Skeletal muscle cell (primary cell): ENCODE results near the gene CDC123.

Experiments used
- DNase-seq: peaks from one replicate; pipeline ENCODE4 v3.0.0-alpha.2; 2010; ENCODE audit warnings: low read depth
- H3K4me3 ChIP-seq: 2 replicates; pipeline ENCODE4 v1.5.1; 2011; ENCODE audit warnings: low read depth, mild to moderate bottlenecking, control low read depth, low read length, moderate library complexity

The CDC123 gene

DNA sequence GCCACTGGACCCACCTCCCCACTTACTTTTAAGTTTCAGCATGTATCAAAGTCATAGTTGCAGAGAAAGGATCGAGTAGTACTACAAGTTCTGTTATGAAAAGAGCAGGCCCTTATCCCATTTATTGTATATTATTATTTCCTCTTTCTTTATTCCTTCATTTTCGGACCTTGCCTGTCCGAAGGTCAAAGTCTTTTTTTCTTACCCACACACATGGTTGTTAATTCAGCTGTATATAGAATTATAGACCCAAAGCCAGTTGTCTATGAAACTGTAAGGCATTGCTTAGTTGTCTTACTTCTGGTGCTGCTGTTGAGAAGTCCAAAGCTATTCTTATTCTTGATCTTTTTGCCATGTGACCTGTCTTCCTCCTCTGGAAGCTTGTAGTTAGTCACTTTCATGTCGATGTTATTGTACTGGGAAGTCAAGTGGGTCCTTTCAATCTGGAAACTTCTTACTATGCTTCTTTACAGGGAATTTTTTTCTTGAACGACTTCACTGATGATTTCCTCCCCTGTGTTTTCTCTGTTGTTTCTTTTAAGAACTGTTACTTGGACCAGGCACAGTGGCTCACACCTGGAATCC lies 8.6 kb upstream of the CDC123 start:
- H3K4me3 ChIP-seq, result no peak overlapping the region
- DNase-seq, result no peak

DNA sequence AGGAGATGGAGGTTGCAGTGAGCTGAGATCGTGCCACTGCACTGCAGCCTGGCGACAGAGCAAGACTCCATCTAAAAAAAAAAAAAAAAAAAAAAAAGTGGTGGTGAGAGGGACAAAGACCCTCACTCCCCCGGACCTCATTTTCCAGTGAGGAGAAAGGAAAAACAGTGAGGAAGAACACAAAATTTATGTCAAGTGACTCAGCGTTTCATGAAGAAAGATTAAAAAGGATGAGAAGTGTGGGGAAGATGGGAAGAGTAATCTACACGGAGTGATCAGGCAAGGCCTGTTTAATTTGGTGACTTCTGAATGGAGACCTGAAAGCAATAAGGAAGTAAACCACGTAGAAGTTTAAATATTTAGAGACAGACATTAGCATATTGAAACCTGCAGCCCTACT lies 7.3 kb upstream of the CDC123 start:
- no peak for DNase-seq
- H3K4me3 ChIP-seq, result no peak overlapping the region

DNA sequence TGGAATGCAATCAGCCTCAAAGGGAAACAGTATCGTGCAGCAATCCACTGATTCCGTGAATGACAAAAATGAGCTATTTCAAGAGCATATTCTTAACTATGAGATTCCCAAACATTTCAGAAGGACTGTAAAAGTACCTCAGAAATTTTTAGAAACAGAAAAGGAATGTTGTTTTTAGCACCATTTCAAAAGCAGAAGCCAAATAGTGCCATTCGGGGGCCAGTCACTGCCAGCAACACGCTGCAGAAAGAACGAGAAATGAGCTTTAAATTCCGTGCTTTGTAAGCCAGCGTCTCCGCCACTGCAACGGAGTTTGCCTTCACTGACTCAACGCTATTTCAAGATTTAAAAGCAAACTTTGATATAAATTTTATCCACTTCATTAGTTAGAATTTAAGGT lies 6.6 kb upstream of the CDC123 start:
- H3K4me3 ChIP-seq, result no peak overlapping the region
- no peak for DNase-seq

DNA sequence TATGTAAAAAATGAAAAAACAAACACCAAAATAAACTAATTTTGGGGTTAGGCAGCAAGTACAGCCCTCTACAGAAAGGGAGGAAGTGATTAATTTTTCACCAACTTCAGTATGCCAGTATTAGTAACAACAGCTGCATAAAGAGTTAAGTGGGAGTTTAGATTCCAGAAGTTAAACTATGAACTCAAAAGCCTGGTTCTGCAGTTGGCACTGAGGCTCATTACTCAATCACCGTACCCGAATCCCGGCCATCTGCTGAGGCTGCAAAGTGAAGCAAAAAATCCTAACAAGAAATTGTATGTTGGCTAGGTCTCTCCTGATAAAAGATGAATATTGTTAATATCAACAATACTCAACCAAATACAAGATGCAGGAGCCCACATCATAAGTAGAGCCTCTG lies 4.3 kb upstream of the CDC123 start:
- H3K4me3 ChIP-seq, result no peak overlapping the region
- DNase-seq, result no peak

DNA sequence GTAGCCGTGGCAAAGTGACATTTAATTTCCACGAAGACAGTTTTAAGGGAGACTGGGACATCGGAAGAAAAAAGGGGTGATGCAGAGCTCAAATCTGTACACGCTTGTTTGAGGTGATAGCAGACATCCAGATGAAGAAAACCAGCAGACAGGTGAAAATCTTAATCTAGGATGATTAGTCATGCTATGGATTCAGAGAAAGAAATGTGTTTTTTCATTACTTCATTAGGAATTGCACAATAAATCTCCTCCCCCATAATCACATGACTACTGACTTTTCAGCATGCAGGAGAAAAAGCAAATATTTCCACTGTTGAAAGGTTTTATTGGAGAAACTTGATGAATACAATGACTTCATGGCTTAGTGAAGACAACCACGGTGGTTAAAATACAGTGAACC lies 2.8 kb upstream of the CDC123 start:
- DNase-seq, result peak; percentile 39

DNA sequence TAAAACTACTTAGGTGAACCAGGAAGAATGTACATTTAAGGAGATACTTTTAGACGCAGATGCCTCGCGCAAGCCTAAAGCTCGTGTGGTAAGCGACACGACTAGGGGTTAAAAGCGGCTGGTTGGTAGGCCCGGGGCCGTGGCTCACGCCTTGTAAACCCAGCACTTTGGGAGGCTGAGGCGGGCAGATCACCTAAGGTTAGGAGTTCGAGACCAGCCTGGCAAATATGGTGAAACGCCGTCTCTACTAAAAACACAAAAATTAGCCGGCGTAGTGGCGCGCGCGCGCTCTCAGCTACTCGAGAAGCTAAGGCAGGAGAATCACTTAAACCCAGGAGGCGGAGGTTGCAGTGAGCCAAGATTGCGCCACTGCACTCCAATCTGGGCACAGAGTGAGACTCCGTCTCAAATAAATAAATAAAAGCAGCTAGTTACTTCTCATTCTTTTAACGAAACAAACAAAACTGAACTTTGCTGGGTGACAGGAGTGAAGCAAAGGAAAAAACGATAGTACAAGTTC lies 1.2 kb upstream of the CDC123 start:
- DNase-seq, result no peak
- H3K4me3 ChIP-seq, result peak overlapping the region; percentile 99

More for the DNA sequence above, 2.8 kb upstream of the CDC123 start:
- no peak overlapping the region for H3K4me3 ChIP-seq

DNA sequence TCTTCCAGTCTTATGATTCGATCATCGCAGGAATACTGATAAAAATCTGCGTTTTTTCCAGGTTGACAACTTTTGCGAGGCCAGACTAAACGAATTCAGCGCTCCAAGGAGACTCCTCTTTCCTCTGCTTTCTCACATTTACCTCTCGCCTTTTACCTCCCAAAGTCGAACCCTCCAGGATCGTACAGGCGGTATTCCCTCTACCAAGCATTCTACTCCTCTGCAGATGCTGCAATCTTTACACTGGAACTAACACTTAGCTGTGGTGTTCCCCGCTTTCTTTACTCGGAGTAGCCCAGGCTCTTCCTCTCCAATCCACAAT lies 746 bp upstream of the CDC123 start:
- peak overlapping the region; percentile 99 for H3K4me3 ChIP-seq
- DNase-seq, result no peak

DNA sequence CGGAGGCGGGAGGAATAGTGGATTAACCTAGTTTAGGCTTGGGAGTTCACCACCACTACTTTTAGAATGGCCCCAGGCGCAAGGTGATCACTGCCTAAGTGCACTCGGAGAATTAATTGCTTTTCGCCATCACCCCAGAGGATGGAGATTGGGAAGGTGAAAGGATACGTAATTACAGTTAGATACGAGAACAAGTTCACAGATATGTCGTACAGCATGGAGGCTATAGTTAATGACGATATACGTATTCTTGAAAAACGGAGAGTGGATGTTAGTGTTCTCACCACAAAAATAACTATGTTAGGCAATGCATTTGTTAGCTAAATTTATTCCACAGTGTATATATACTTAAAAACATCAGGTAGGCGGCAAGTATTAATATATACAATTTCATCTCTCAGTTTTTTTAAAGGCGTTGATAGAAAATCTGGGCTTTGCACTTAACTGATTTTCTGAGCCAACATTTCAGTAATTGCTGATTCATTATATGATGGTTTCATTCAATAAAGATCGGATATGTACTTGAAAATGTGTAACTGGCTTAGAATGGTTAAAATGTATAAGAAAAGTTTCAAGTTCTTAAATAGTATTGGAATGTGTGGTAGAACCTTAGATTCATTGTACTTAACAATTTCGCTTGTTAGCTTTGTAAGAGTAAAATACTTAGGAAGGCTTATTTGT lies 683 bp downstream of the CDC123 start:
- DNase-seq, result no peak
- peak overlapping the region; percentile 99 for H3K4me3 ChIP-seq

DNA sequence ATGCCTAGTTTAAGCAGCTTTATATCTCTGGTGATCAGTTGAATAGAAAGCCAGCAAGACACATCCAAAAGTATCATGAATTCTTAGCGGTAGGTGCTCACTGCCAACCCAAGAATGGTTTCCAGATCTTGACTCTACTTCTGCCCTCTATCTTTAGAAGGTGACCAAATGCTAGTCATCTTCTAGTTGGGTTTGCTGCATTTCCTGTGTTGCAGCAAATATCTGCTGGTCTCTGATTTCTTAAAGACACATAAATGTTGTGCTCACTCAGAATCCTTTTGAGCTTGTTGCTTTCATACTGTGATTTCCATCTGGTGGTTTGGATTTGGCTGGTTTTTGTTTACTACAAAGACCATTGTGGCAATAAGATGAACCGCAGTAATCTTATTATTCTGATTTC lies 2.2 kb downstream of the CDC123 start:
- H3K4me3 ChIP-seq, result no peak overlapping the region
- no peak for DNase-seq

DNA sequence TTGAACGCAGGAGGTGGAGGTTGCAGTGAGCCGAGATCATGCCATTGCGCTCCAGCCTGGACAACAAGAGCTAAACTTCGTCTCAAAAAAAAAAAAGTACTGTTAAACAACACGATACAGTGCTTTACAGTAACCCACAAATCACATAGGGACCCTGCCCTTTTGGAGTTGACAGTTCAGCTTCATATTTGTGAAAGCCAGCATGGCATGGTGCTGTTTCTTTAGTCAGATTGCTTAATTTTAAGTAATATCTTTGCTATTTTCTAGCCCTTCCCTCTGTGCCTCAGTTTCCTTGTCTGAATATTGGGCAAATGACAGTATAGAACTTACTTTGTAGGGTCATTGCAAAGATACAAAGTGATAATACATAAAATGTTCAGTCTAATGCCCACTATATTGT lies 4.9 kb downstream of the CDC123 start:
- DNase-seq, result no peak
- H3K4me3 ChIP-seq, result no peak overlapping the region

DNA sequence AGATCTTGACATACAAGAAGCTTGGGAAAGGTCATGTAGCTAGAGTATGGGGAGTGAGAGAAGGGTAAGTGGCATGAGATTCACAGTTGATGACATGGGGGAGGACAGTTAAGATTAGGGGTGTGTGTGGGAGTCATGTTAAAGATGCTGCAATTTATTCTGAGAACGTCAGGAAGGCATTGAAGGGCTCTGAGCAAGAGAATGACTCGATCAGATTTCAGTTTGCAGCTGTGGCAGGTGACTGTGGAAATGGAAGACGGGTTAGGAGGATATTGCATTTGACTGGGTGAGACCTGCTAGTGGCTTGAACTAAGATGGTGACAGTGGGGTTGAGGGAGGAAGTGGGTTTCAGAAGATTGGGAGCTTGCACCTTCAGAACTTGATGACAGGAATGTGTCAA lies 5.6 kb downstream of the CDC123 start:
- no peak for DNase-seq
- H3K4me3 ChIP-seq, result no peak overlapping the region

DNA sequence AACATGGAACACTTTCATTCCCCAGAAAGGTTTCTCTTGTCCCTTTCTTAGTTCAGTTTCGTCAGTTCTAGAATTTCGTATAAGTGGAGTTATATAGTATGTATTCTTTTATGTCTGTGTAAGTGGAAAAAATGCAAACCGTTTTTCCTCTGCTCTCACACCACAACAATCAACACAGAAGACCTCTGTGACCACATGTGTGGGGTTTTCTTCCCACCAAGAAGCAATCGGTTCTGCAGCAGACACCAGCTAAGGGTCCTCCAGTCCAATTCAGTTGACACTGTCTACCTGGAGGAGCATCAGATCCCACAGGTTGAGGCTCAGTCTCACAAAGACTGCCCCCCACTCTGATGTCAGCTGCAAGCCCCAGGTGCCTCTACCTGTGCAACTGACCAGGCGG lies 6.2 kb downstream of the CDC123 start:
- no peak overlapping the region for H3K4me3 ChIP-seq
- DNase-seq, result no peak

DNA sequence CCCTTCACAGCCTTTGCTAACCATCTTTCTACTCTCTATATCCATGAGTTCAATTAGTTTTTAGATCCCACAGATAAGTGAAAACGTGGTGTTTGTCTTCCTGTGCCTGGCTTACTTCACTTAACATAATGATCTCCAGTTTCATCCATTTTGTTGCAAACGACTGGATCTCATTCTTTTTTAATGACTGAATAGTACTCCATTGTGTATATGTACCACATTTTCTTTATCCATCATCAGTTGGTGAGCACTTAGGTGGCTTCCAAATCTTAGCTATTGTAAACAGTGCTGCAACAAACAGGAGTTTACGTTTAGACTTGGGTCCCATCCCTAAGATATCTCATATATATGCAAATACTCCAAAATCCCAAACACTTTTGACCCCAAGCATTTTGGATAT lies 9.1 kb downstream of the CDC123 start:
- H3K4me3 ChIP-seq, result no peak overlapping the region
- no peak for DNase-seq

DNA sequence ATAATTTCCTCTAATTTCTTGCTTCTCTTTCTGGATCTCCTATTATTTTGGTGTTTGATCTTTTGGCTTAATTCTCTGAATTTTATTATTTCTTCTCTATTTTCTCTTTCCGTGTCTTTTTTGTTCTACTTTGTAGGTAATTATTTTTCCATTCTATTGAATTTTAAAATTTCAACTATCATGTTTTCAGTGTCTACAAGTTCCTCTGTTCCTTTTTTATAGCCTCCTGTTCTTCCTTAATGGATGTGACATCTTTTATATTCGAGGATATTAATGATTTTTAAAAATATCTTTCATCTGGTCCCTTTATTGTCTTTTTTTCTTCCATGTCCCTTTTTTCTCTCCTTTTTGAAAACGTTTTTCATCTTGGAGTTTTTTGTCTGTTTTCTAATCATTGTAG lies 11.1 kb downstream of the CDC123 start:
- H3K4me3 ChIP-seq, result no peak overlapping the region

DNA sequence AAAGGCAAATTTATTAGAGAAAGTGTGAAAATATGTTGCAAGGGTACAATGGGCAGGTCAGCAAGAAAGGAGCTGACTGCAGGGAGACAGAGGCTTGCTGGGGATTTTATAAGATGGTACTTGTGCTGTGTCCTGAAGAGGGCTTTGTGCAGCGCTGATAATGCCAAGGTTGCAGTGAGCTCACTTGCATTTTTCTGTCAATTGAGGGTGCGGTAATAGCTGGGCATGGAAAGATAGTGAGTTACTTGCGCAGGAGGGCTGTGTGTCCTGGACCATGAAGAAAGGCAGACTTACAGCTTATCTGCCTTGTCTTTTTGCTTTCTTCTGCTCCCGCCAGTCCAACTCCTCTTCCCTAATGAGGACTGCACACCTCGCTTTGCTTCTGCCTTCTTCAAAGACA lies 12.5 kb downstream of the CDC123 start:
- no peak overlapping the region for H3K4me3 ChIP-seq
- no peak for DNase-seq

More for the DNA sequence above, 11.1 kb downstream of the CDC123 start:
- DNase-seq, result no peak

DNA sequence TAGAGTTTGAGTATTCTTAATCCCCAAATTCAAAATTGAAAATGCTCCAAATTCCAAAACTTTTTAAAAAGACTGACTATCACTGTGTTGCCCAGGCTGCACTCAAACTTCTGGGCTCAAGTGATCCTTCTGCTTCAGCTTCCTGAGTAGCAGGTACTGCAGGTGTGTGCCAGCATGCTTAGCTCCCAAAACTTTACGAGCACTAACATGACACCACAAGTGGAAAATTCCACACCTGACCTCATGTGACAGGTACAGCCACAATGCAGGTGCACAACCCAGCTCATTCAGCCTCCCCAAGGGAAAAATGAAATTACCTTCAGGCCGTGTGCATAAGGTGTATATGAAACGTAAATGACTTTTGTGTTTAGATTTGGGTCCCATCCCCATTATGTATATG lies 16.5 kb downstream of the CDC123 start:
- no peak overlapping the region for H3K4me3 ChIP-seq
- no peak for DNase-seq

DNA sequence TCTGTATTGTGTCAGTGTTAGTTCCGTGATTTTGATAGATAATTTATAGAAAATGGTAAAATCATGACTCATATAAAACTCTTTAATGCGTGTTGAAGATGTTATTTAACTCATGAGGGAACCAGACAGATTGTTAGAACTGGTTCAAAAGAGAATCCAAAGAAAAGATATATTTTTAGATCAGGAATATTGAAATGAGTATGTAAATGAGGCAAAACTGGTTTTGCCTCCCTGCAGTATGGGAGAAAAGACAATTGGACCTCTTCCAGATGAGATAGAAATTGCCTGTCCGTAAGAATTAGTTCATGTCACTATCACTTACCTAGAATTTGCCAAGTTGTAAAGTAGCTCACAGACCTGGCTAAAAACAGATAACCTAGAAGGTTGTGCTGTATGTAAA lies 17.6 kb downstream of the CDC123 start:
- no peak for DNase-seq
- H3K4me3 ChIP-seq, result no peak overlapping the region

DNA sequence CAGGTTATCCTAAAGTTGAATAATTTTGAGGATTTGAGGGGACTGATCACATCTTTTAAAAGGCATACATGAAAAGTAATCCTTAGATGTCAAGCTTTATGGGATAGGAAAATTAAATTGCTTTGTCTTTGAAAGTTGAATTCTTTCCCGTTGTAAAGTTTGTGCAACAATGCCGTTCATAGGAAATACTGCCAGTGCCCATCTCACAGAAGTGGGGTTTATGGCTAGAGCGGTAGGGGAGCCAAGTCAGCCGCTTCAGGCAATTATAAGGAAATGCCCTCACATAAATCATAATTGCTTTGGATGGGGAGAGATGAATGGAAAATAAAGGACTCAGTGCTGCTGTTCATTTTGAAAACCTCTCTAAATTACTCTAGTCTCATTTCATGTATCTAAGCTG lies 18.1 kb downstream of the CDC123 start:
- no peak overlapping the region for H3K4me3 ChIP-seq
- DNase-seq, result no peak

DNA sequence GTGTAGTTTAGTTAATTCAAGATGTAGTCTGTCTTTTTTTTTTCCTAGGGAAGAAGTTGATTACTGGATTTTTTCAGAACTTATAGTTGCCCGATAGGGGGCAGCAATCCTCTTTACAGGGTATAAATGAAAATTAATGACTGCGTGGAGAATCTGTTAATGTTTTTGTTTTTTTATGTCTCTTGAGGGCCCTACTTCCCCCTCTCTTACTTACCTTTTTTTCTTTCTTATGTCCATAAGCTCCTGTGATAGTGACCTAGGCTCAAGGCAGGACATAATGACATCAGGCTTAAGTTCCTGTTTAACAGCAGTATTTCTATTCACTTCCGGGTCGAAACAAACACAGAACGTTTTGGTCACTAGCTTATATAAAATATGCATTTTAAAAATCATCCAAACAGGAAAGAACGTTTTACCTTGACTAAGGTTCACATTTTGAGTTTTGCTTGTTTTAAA lies 18.8 kb downstream of the CDC123 start:
- DNase-seq, result peak; percentile 19
- no peak overlapping the region for H3K4me3 ChIP-seq

DNA sequence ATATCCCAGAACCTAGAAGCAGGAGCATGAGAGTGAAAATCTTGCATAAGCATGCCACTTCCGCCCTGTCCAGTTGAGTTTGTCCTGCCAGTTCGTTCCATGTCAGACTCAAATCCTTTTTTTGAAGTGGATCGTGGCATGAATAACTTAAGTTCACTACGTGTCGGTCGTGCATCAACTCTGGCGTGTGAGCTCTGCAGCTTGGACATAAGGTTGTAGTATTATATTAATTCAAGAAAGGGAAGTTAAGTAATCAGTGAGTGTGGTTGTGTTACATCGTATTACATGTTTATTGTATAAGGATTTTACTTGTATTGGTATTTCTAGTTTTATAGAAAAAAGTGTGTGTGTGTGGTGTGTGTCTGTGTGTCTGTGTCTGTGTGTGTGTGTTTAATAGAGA lies 23.0 kb downstream of the CDC123 start:
- H3K4me3 ChIP-seq, result no peak overlapping the region
- no peak for DNase-seq
